ENCODE data around the gene MMP23B. TPM values are rescaled to one million over a fixed set of nuclear protein-coding genes. Genes with fewer than 3 reads are reported as not detected.

The MMP23B gene
- total RNA-seq, 4 donors from 2014 or later: 1.2 to 6.6 (median 3.8) TPM

DNA sequence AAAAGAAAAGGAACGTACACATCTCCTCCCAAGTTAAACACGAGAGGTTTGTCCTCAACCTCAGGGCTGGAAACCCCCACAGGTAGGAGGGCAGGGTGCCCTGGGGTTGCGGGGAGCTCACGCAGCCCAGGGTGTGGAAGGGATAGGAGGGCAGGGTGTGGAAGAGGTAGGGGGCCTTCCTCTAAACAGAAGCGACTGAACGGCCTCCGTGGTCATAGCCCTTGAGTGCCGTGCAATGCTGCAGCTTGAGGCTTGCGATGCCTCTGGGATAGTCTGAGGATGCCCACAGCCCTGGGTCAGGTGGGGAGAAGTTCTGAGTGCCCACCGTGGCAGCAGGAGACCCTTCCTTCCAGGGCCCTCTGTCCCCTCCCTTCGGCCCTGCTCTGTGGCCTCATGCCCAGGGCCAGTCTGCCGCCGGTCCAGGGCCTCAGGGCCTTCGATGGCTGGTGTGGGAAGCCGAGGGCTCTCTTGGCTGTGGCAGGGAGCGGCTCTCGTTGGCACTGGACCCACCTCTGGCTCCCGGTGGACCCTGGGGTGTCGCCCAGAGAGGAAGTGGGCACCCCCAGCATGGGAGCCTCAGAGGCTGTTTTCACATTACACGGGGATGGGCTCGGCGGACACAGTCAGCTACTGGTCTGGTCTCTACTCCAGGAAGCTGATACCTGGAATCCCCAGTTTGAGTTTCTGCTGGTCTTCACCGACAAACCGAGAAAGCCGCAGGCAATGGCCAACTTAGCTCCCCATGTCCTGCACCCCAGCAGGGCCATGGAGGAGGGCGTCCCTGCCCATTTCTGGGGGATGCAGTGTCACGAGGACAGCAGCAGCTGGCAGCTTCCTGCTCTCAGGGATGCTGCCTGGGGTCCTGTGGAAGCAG, 33.2 kb downstream of the MMP23B start:
- Histone ChIP-seq H3K9me3 (no peaks in the 10 kb centered on the region), H3K4me3 (no peak overlapping the region), H3K27me3 (no peaks in the 10 kb centered on the region), H3K36me3 (peaks cover 5 to 58% (median 20%) of the 10 kb centered on the region in 3 donors), H3K27ac (no peak overlapping the region), H3K4me1 (peaks cover 0 to 6% (median 0%) of the 10 kb centered on the region in 4 donors)
- TF ChIP-seq, protein P1, sequence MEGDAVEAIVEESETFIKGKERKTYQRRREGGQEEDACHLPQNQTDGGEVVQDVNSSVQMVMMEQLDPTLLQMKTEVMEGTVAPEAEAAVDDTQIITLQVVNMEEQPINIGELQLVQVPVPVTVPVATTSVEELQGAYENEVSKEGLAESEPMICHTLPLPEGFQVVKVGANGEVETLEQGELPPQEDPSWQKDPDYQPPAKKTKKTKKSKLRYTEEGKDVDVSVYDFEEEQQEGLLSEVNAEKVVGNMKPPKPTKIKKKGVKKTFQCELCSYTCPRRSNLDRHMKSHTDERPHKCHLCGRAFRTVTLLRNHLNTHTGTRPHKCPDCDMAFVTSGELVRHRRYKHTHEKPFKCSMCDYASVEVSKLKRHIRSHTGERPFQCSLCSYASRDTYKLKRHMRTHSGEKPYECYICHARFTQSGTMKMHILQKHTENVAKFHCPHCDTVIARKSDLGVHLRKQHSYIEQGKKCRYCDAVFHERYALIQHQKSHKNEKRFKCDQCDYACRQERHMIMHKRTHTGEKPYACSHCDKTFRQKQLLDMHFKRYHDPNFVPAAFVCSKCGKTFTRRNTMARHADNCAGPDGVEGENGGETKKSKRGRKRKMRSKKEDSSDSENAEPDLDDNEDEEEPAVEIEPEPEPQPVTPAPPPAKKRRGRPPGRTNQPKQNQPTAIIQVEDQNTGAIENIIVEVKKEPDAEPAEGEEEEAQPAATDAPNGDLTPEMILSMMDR (IDR thresholded peaks at IDR 0.05): no peak
- TF ChIP-seq POLR2A (IDR thresholded peaks at IDR 0.05) (no peak), EP300 (IDR thresholded peaks at IDR 0.05) (no peak)
- DNase-seq (ENCODE audit: low spot score in 2 of 2): no peak
- WGBS, 2 donors: 89 to 91% methylated on average over 13 to 14 of the region's 27 CpGs

DNA sequence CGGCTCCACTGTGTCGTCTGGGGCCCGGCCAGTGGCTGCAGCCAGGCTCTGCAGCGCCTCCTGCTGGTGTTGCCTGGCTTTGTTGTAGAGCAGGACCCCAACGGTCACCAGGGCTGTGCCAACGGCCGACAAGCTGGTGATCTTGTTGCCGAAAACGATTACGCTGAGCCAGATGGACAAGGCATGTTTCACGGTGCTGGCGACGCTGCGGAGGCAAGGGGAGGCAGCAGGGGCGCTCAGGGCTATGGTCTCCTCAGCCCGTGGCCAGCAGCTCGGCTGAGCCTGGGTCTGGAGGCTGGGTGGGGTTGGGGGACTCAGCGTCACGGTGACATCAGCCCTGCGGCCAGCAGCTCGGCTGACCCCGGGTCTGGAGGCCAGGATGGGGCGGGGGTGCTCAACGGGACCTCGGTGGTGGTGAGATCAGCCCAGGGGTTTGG, 33.9 kb downstream of the MMP23B start:
- Histone ChIP-seq H3K27ac (no peak overlapping the region), H3K4me3 (no peak overlapping the region), H3K27me3 (no peaks in the 10 kb centered on the region), H3K9me3 (no peaks in the 10 kb centered on the region), H3K36me3 (peaks cover 5 to 64% (median 20%) of the 10 kb centered on the region in 3 donors), H3K4me1 (peaks cover 0 to 6% (median 0%) of the 10 kb centered on the region in 4 donors)
- 83 to 87% methylated on average over 19 to 25 of the region's 25 CpGs for WGBS, 2 donors
- DNase-seq (ENCODE audit: low spot score in 2 of 2): no peak
- TF ChIP-seq POLR2A (IDR thresholded peaks at IDR 0.05): no peak
- TF ChIP-seq, protein P1 (IDR thresholded peaks at IDR 0.05): peak in 1 of 5 experiments; percentile 22

DNA sequence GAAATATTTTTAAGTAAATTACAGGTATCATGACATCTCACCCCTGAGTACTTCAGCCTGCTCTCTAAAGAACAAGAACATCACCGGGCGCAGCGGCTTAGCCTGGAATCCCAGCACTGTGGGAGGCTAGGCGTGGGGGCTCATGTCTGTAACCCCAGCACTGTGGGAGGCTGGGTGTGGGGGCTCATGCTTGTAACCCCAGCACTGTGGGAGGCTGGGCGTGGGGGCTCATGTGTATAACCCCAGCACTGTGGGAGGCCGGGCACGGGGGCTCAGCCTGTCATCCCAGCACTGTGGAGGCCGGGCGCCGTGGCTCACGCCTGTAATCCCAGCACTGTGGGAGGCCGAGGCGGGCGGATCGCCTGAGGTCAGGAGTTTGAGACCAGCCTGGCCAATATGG, 34.6 kb downstream of the MMP23B start:
- DNase-seq (ENCODE audit: low spot score in 2 of 2): no peak
- H3K9me3 ChIP-seq: no peaks in the 10 kb centered on the region
- H3K4me1 ChIP-seq: peaks cover 0 to 6% (median 0%) of the 10 kb centered on the region in 4 donors
- TF ChIP-seq EP300 (IDR thresholded peaks at IDR 0.05) (no peak), POLR2A (IDR thresholded peaks at IDR 0.05) (no peak)
- TF ChIP-seq, protein P1 (IDR thresholded peaks at IDR 0.05): no peak
- 92 to 94% methylated on average over 15 of the region's 15 CpGs for WGBS, 2 donors
- no peak overlapping the region for H3K4me3 ChIP-seq
- no peak overlapping the region for H3K27ac ChIP-seq
- no peaks in the 10 kb centered on the region for H3K27me3 ChIP-seq
- peaks cover 5 to 71% (median 20%) of the 10 kb centered on the region in 3 donors for H3K36me3 ChIP-seq

DNA sequence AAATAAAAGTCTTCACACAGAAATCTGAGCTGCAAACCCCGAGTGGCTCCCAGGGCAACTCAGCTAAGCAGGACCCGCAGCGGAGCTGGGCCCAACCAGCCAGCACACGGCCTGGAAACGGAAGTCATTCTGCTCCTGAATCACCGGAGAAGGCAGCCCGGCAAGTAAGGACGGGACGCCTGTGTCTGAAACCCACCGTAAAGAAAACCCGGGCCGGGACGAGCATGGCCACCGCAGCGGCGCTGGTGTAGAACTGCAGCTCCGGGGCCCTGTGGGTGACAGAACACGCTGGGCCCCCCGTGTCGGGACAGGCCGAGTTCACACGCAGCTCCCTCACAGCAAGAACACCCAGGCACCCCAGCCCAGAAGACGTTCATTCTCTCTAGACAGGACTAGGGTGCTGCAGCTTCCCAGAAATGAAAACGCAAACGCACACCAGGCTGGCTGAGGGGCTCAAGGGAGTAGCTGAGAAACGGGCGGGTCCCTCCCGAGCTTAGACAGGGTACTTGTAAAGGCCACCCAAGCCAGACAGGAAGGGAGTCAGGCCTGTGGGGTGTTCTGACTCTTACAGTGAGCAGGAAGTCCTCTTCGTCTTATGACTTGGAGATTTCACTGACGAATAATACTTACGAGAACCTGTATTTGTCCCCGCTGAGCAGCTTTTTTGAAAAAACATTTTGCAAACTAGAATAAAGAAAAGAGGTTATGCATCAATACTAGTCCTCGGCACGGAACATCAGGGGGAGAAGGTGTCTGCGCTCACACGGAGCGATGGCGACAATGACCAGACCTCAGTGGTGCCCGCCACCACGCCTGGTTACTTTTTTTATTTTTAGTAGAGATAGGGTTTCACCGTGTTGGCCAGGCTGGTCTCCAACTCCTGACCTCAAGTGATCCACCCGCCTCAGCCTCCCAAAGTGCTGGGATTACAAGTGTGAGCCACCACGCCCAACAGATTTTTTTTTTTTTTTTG, 37.8 kb downstream of the MMP23B start:
- Histone ChIP-seq H3K4me3 (no peak overlapping the region), H3K9me3 (no peaks in the 10 kb centered on the region), H3K27me3 (no peaks in the 10 kb centered on the region), H3K4me1 (no peaks in the 10 kb centered on the region), H3K27ac (no peak overlapping the region), H3K36me3 (peaks cover 5 to 80% (median 20%) of the 10 kb centered on the region in 3 donors)
- WGBS, 2 donors: 88 to 91% methylated on average over 43 of the region's 43 CpGs
- DNase-seq (ENCODE audit: low spot score in 2 of 2): no peak
- TF ChIP-seq POLR2A (IDR thresholded peaks at IDR 0.05) (no peak), EP300 (IDR thresholded peaks at IDR 0.05) (no peak)
- TF ChIP-seq, protein P1 (IDR thresholded peaks at IDR 0.05): no peak

Measured in tibial nerve (tissue), 4 donors.